ENCODE results near the gene KCNH2. TPM values are rescaled to one million over a fixed set of nuclear protein-coding genes. Genes with fewer than 3 reads are reported as not detected.

The KCNH2 gene
- total and polyA plus RNA-seq, 2 of the 13 experiments (the other 11 are each of a cell fraction or from before 2014, with no cell fraction given), result 0.09 to 0.11 TPM

DNA sequence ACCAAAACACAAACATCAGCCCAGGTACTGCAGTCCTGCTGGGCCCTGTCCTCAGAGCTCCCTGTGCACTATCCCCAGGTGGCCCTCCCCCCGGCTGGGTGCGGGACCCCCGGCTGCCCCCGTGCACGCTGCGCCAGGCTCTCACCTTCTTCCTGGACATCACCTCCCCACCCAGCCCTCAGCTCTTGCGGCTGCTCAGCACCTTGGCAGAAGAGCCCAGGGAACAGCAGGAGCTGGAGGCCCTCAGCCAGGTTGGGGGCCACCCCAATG, 31.9 kb upstream of the KCNH2 start:
- H3K9ac ChIP-seq (ENCODE audit: insufficient read depth, low read depth, low read length), result peak overlapping the region; percentile 64
- no peak for ATAC-seq
- no peaks in the 10 kb centered on the region for H4K20me1 ChIP-seq (ENCODE audit: insufficient read depth, low read length)
- DNase-seq (ENCODE audit: low spot score), result no peak
- H3K27me3 ChIP-seq (ENCODE audit: control insufficient read depth in 1 of 2, insufficient read depth in 2 of 2, low read length in 2 of 2), result no peaks in the 10 kb centered on the region; a peak in 1 of 5 replicates
- H3K79me2 ChIP-seq (ENCODE audit: insufficient read depth, low read length), result no peaks in the 10 kb centered on the region
- ChIA-PET CTCF (ENCODE audit: low intra/inter-chr PET ratio, low total read pairs) (no interaction called here), POLR2A (interaction anchor here (0.9 to 5.2 kb wide), 8 partner anchors 9 to 75 kb away, joined by 3 to 31 read pairs (median 6); partner anchors contain the start of genes ABCB8, CDK5, FASTK and NOS3)
- no CpG with 5 or more reads among the region's 7 CpGs for WGBS (ENCODE audit: low lambda C conversion rate)
- H3K9me3 ChIP-seq (ENCODE audit: low read length), result no peaks in the 10 kb centered on the region
- H3K36me3 ChIP-seq (replicated peaks in 1 of 2; ENCODE audit: control insufficient read depth in 1 of 2, insufficient read depth in 2 of 2, low read length in 2 of 2), result no peaks in the 10 kb centered on the region; a peak in 1 of 5 replicates
- no peak overlapping the region for H2AFZ ChIP-seq (ENCODE audit: low read length)
- peaks cover 83% of the 10 kb centered on the region for H3K4me1 ChIP-seq (ENCODE audit: insufficient read depth, low read length)
- H3K4me2 ChIP-seq (ENCODE audit: low read depth, low read length), result peak overlapping the region; percentile 98
- in situ Hi-C loops (cut with HindIII; ENCODE audit: extremely low pct_ligation_motif_present, low pct_unique_long_range_greater_than_20kb) (no loop called here), intact Hi-C loops (cut with micrococcal nuclease; ENCODE audit: unreplicated experiment) (no loop called here)
- peak overlapping the region; percentile 55 for H3K27ac ChIP-seq (ENCODE audit: extremely low read length, insufficient read depth, low read length)
- BruUV-seq (replicated peaks), result no TSS peak
- FAIRE-seq, result no peak
- H3K4me3 ChIP-seq (replicated peaks in 1 of 3; ENCODE audit: insufficient read depth in 1 of 3, low read depth in 2 of 3, low read length in 3 of 3), result peak overlapping the region; percentile 62 to 77 (median 76)
- 0 out of 2 replicates have a peak, but pooled peaks have one; percentile 30 for TF ChIP-seq ZNF30 (CRISPR knock-in tag; IDR thresholded peaks at IDR 0.05)
- peak; percentile 38; the same call in 1 of the 2 replicates for TF ChIP-seq ZNF749 (CRISPR knock-in tag; IDR thresholded peaks at IDR 0.05; ENCODE audit: borderline replicate concordance)
- TF ChIP-seq ZC3H13 (CRISPR knock-in tag; IDR thresholded peaks at IDR 0.05), result 0 out of 2 replicates have a peak, but pooled peaks have one; percentile 28
- TF ChIP-seq HMGXB4 (CRISPR knock-in tag; IDR thresholded peaks at IDR 0.05; ENCODE audit: borderline replicate concordance in 1 of 2, low read depth in 1 of 2), result peak in 1 of 2 experiments; percentile 2; a peak in 1 of 4 replicates
- TF ChIP-seq MEF2D (CRISPR knock-in tag; IDR thresholded peaks at IDR 0.05), result 0 out of 2 replicates have a peak, but pooled peaks have one; percentile 29
- no peak for TF ChIP-seq ZNF619 (CRISPR knock-in tag; IDR thresholded peaks at IDR 0.05)
- TF ChIP-seq ZNF768 (CRISPR knock-in tag; IDR thresholded peaks at IDR 0.05), result 0 out of 2 replicates have a peak, but pooled peaks have one; percentile 15
- TF ChIP-seq ZSCAN31 (CRISPR knock-in tag; IDR thresholded peaks at IDR 0.05; ENCODE audit: low read depth), result 0 out of 2 replicates have a peak, but pooled peaks have one; percentile 0
- peak; percentile 38; the same call in 1 of the 2 replicates for TF ChIP-seq ZFX (CRISPR knock-in tag; IDR thresholded peaks at IDR 0.05; ENCODE audit: low read depth)
- TF ChIP-seq, protein P1, sequence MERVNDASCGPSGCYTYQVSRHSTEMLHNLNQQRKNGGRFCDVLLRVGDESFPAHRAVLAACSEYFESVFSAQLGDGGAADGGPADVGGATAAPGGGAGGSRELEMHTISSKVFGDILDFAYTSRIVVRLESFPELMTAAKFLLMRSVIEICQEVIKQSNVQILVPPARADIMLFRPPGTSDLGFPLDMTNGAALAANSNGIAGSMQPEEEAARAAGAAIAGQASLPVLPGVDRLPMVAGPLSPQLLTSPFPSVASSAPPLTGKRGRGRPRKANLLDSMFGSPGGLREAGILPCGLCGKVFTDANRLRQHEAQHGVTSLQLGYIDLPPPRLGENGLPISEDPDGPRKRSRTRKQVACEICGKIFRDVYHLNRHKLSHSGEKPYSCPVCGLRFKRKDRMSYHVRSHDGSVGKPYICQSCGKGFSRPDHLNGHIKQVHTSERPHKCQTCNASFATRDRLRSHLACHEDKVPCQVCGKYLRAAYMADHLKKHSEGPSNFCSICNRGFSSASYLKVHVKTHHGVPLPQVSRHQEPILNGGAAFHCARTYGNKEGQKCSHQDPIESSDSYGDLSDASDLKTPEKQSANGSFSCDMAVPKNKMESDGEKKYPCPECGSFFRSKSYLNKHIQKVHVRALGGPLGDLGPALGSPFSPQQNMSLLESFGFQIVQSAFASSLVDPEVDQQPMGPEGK (CRISPR knock-in tag; IDR thresholded peaks at IDR 0.05), result 0 out of 2 replicates have a peak, but pooled peaks have one; percentile 10
- TF ChIP-seq CREB1 (IDR thresholded peaks at IDR 0.05), result no peak
- no peak for TF ChIP-seq CREB1 (CRISPR knock-in tag; IDR thresholded peaks at IDR 0.05)
- TF ChIP-seq LCORL (IDR thresholded peaks at IDR 0.05), result no peak
- TF ChIP-seq LCORL (CRISPR knock-in tag; IDR thresholded peaks at IDR 0.05), result peak; percentile 10; the same call in 1 of the 2 replicates
- 0 out of 2 replicates have a peak, but pooled peaks have one; percentile 25 for TF ChIP-seq ZNF33A (CRISPR knock-in tag; IDR thresholded peaks at IDR 0.05; ENCODE audit: borderline replicate concordance)
- no peak for TF ChIP-seq SOX13 (IDR thresholded peaks at IDR 0.05)
- 0 out of 4 replicates have a peak, but pooled peaks of 1 of the 2 experiments have one; percentile 4 for TF ChIP-seq SOX13 (CRISPR knock-in tag; conservative IDR thresholded peaks at IDR 0.05 in 1 of 2, IDR thresholded peaks at IDR 0.05 in 1 of 2)
- 0 out of 2 replicates have a peak, but pooled peaks have one; percentile 53 for TF ChIP-seq ZBTB7B (CRISPR knock-in tag; IDR thresholded peaks at IDR 0.05)
- TF ChIP-seq CBX2 (IDR thresholded peaks at IDR 0.05; ENCODE audit: low read depth, low read length), result no peak
- TF ChIP-seq CBX2 (CRISPR knock-in tag; IDR thresholded peaks at IDR 0.05; ENCODE audit: low read depth), result no peak
- 0 out of 2 replicates have a peak, but pooled peaks have one; percentile 26 for TF ChIP-seq HDAC1 (CRISPR knock-in tag; IDR thresholded peaks at IDR 0.05)
- TF ChIP-seq ZNF616 (CRISPR knock-in tag; IDR thresholded peaks at IDR 0.05; ENCODE audit: low read depth), result no peak
- 0 out of 2 replicates have a peak, but pooled peaks have one; percentile 46 for TF ChIP-seq ZNF589 (CRISPR knock-in tag; conservative IDR thresholded peaks at IDR 0.05)
- TF ChIP-seq MAF1 (CRISPR knock-in tag; IDR thresholded peaks at IDR 0.05; ENCODE audit: borderline replicate concordance), result no peak

Data from HepG2 (cell line).